Panc1 (cell line): ENCODE measurements around the gene CTBP1.

Experiments
- POLR2AphosphoS5 ChIP-seq: IDR thresholded peaks from 2 replicates; pipeline ENCODE4 v1.6.1; 2012; ENCODE audit warnings: mild to moderate bottlenecking, low read depth, low read length, moderate library complexity
- TF ChIP-seq, protein P1 (sequence below): fragments of 450-650 bp; IDR thresholded peaks from 2 replicates; pipeline ENCODE4 v1.5.1; 2017; ENCODE audit warnings: mild to moderate bottlenecking

DNA sequence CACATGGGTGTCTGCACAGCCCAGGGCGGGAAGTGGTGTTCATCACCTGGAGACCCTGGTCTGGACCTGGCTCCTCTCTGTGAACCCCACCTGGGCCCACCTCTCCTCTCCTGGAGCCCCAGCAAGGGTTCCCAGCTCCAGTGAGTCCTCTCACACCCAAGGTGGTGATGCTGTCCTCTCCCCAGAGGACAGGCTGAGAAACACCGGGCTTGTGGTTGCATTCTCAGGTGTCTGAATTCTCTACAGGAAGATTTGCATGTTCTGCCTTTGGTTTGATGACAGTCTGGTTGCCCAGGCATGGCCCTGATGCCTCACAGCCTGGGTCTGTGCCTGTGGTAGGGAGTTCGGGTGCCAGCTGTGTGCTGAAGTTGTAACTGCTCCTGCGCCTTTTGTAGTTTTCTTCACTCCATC, 44.6 kb upstream of the CTBP1 start:
- TF ChIP-seq, protein P1, sequence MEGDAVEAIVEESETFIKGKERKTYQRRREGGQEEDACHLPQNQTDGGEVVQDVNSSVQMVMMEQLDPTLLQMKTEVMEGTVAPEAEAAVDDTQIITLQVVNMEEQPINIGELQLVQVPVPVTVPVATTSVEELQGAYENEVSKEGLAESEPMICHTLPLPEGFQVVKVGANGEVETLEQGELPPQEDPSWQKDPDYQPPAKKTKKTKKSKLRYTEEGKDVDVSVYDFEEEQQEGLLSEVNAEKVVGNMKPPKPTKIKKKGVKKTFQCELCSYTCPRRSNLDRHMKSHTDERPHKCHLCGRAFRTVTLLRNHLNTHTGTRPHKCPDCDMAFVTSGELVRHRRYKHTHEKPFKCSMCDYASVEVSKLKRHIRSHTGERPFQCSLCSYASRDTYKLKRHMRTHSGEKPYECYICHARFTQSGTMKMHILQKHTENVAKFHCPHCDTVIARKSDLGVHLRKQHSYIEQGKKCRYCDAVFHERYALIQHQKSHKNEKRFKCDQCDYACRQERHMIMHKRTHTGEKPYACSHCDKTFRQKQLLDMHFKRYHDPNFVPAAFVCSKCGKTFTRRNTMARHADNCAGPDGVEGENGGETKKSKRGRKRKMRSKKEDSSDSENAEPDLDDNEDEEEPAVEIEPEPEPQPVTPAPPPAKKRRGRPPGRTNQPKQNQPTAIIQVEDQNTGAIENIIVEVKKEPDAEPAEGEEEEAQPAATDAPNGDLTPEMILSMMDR: no peak
- TF ChIP-seq POLR2AphosphoS5: no peak
